ENCODE data around the gene CYTH4. TPM values are rescaled to one million over a fixed set of nuclear protein-coding genes. Genes with fewer than 3 reads are reported as not detected.

Gene CYTH4
- polyA plus RNA-seq, 1 donor from 2014 or later, result not detected

DNA sequence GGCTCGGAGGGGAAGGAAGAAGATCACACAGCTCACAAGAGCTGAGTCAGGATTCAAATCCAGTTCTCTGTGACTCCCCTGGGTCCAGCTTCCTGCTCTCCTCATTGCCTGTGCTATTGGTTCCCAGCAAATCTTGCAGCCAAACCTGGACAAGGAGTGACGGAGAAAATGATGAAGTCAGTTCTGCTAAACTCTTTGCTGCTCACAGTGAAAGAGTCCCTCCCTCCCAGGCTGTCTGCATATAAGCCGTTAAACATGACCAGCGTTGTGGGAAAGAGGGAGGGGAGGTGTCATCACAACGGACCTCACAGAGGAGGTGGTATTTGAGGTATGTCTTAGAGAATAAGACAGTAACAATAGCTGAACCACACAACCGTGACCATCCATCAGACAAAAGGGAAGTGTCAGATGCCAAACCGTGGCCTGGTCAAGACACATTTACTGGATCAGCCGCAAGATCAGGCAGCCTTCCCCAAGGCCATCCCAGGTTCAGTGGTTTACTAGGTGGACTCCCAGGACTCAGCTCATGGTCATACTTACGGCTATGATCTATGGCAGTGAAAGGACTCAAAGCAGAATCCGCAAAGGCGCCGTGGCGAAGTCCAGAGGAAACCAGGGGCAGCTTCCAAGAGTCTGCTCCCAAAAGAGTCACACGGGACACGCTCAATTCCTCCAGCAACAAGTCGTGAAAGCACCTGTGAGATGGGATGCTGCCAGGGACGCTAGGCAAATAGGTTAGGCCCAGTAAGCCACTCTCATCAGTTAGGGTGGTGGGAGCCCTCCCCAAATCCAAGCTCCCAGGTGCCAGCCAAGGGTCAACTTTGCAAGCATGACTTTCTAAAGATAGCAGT, 2.8 kb upstream of the CYTH4 start:
- H3K27me3 ChIP-seq (ENCODE audit: insufficient read depth, low read depth, low read length), result no peaks in the 10 kb centered on the region
- no peak overlapping the region for H3K27ac ChIP-seq (ENCODE audit: low read length)
- no peak overlapping the region for H2AFZ ChIP-seq (ENCODE audit: low read depth, low read length)
- no peak overlapping the region for H3K4me3 ChIP-seq (ENCODE audit: low read length)
- H3K9ac ChIP-seq (ENCODE audit: low read length), result no peak overlapping the region
- no peak for TF ChIP-seq EZH2 (IDR thresholded peaks at IDR 0.05; ENCODE audit: borderline replicate concordance, insufficient read depth, low read length, poor library complexity, severe bottlenecking)
- no peaks in the 10 kb centered on the region for H3F3A ChIP-seq (ENCODE audit: insufficient read depth, low read length, poor library complexity, severe bottlenecking)
- H3K9me2 ChIP-seq (ENCODE audit: insufficient read depth, low read length), result no peaks in the 10 kb centered on the region
- H3K9me3 ChIP-seq (ENCODE audit: low read length), result no peaks in the 10 kb centered on the region
- H3K36me3 ChIP-seq (ENCODE audit: insufficient read depth, low read length), result no peaks in the 10 kb centered on the region
- H4K20me1 ChIP-seq (ENCODE audit: insufficient read depth), result no peaks in the 10 kb centered on the region
- no peaks in the 10 kb centered on the region for H3K79me2 ChIP-seq (replicated peaks; ENCODE audit: insufficient read depth, low read length)
- H3K4me2 ChIP-seq (ENCODE audit: low read length), result no peak overlapping the region

DNA sequence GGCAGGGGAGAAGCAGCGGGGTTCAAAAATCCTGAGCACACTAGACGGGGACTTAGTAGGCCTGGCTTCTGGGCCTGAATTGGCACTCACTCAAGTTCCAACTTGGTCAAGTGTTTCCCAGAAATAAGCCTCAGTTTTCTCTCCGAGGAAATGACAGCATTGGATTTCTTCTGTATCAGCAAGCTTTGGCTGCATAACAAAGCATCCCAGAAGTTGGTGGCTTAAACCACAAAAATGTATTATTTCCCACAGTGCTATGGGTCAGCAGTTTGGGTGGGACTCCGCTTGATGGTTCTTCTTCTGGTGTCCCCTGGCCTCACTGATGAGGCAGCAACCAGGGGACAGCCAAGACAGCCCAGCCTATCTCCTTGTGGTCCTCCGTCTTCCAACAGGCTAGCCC, 1.6 kb upstream of the CYTH4 start:
- no peaks in the 10 kb centered on the region for H3K79me2 ChIP-seq (replicated peaks; ENCODE audit: insufficient read depth, low read length)
- no peaks in the 10 kb centered on the region for H4K20me1 ChIP-seq (ENCODE audit: insufficient read depth)
- no peak overlapping the region for H3K9ac ChIP-seq (ENCODE audit: low read length)
- H2AFZ ChIP-seq (ENCODE audit: low read depth, low read length), result no peak overlapping the region
- H3K9me2 ChIP-seq (ENCODE audit: insufficient read depth, low read length), result no peaks in the 10 kb centered on the region
- H3K27me3 ChIP-seq (ENCODE audit: insufficient read depth, low read depth, low read length), result no peaks in the 10 kb centered on the region
- H3K4me3 ChIP-seq (ENCODE audit: low read length), result no peak overlapping the region
- H3K4me2 ChIP-seq (ENCODE audit: low read length), result no peak overlapping the region
- TF ChIP-seq, protein P1, sequence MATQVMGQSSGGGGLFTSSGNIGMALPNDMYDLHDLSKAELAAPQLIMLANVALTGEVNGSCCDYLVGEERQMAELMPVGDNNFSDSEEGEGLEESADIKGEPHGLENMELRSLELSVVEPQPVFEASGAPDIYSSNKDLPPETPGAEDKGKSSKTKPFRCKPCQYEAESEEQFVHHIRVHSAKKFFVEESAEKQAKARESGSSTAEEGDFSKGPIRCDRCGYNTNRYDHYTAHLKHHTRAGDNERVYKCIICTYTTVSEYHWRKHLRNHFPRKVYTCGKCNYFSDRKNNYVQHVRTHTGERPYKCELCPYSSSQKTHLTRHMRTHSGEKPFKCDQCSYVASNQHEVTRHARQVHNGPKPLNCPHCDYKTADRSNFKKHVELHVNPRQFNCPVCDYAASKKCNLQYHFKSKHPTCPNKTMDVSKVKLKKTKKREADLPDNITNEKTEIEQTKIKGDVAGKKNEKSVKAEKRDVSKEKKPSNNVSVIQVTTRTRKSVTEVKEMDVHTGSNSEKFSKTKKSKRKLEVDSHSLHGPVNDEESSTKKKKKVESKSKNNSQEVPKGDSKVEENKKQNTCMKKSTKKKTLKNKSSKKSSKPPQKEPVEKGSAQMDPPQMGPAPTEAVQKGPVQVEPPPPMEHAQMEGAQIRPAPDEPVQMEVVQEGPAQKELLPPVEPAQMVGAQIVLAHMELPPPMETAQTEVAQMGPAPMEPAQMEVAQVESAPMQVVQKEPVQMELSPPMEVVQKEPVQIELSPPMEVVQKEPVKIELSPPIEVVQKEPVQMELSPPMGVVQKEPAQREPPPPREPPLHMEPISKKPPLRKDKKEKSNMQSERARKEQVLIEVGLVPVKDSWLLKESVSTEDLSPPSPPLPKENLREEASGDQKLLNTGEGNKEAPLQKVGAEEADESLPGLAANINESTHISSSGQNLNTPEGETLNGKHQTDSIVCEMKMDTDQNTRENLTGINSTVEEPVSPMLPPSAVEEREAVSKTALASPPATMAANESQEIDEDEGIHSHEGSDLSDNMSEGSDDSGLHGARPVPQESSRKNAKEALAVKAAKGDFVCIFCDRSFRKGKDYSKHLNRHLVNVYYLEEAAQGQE (IDR thresholded peaks at IDR 0.05; ENCODE audit: borderline replicate concordance), result no peak
- TF ChIP-seq SMC3 (conservative IDR thresholded peaks at IDR 0.05; ENCODE audit: poor library complexity), result no peak
- TF ChIP-seq TAF1 (IDR thresholded peaks at IDR 0.05; ENCODE audit: low read depth), result no peak
- no peaks in the 10 kb centered on the region for H3F3A ChIP-seq (ENCODE audit: insufficient read depth, low read length, poor library complexity, severe bottlenecking)
- no peaks in the 10 kb centered on the region for H3K36me3 ChIP-seq (ENCODE audit: insufficient read depth, low read length)
- H3K27ac ChIP-seq (ENCODE audit: low read length), result no peak overlapping the region
- H3K9me3 ChIP-seq (ENCODE audit: low read length), result no peaks in the 10 kb centered on the region

DNA sequence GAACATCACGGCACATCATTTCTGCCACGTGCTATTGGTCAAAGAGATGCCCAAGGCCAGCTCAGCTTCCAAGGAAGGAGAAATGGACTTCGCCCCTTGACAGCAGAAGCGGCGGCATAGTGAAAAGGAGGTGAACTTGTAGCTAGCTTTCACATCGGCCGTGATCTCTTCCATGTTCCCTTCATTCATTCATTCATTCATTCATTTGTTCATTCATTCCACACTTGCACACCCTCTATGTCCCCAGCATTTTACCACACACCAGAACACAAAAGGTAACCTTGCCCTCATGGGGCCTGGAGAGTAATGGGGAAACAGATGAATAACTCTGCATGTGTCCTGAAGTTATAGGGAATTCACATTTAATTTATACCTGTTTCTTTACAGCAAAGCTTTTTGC, 1.1 kb upstream of the CYTH4 start:
- no peak overlapping the region for H3K4me3 ChIP-seq (ENCODE audit: low read length)
- no peak overlapping the region for H3K9ac ChIP-seq (ENCODE audit: low read length)
- no peaks in the 10 kb centered on the region for H3K9me3 ChIP-seq (ENCODE audit: low read length)
- no peaks in the 10 kb centered on the region for H3K79me2 ChIP-seq (replicated peaks; ENCODE audit: insufficient read depth, low read length)
- no peaks in the 10 kb centered on the region for H3K36me3 ChIP-seq (ENCODE audit: insufficient read depth, low read length)
- no peaks in the 10 kb centered on the region for H3F3A ChIP-seq (ENCODE audit: insufficient read depth, low read length, poor library complexity, severe bottlenecking)
- no peaks in the 10 kb centered on the region for H3K27me3 ChIP-seq (ENCODE audit: insufficient read depth, low read depth, low read length)
- H3K9me2 ChIP-seq (ENCODE audit: insufficient read depth, low read length), result no peaks in the 10 kb centered on the region
- H4K20me1 ChIP-seq (ENCODE audit: insufficient read depth), result no peaks in the 10 kb centered on the region
- no peak overlapping the region for H2AFZ ChIP-seq (ENCODE audit: low read depth, low read length)
- TF ChIP-seq, protein P1 (IDR thresholded peaks at IDR 0.05; ENCODE audit: borderline replicate concordance), result no peak
- TF ChIP-seq, protein P2, sequence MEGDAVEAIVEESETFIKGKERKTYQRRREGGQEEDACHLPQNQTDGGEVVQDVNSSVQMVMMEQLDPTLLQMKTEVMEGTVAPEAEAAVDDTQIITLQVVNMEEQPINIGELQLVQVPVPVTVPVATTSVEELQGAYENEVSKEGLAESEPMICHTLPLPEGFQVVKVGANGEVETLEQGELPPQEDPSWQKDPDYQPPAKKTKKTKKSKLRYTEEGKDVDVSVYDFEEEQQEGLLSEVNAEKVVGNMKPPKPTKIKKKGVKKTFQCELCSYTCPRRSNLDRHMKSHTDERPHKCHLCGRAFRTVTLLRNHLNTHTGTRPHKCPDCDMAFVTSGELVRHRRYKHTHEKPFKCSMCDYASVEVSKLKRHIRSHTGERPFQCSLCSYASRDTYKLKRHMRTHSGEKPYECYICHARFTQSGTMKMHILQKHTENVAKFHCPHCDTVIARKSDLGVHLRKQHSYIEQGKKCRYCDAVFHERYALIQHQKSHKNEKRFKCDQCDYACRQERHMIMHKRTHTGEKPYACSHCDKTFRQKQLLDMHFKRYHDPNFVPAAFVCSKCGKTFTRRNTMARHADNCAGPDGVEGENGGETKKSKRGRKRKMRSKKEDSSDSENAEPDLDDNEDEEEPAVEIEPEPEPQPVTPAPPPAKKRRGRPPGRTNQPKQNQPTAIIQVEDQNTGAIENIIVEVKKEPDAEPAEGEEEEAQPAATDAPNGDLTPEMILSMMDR (IDR thresholded peaks at IDR 0.05; ENCODE audit: poor library complexity, severe bottlenecking), result no peak
- TF ChIP-seq TAF1 (IDR thresholded peaks at IDR 0.05; ENCODE audit: low read depth) (no peak), EP300 (conservative IDR thresholded peaks at IDR 0.05; ENCODE audit: poor library complexity, severe bottlenecking) (no peak), POLR2AphosphoS5 (IDR thresholded peaks at IDR 0.05) (no peak), MXI1 (conservative IDR thresholded peaks at IDR 0.05; ENCODE audit: poor library complexity, severe bottlenecking) (no peak), SMC3 (conservative IDR thresholded peaks at IDR 0.05; ENCODE audit: poor library complexity) (no peak), EZH2 (IDR thresholded peaks at IDR 0.05; ENCODE audit: borderline replicate concordance, insufficient read depth, low read length, poor library complexity, severe bottlenecking) (no peak), RAD21 (conservative IDR thresholded peaks at IDR 0.05) (no peak)
- no peak overlapping the region for H3K4me2 ChIP-seq (ENCODE audit: low read length)
- no peak overlapping the region for H3K27ac ChIP-seq (ENCODE audit: low read length)

Measured in neural cell (in vitro differentiated cells).